DOHH2 (cell line): Measurements from ENCODE around the gene ARL2BP.

Source experiments
- H3F3A ChIP-seq: fragments of 200-600 bp; sonication (generic), shearing (Covaris generic); 2 replicates; pipeline ENCODE4 v1.6.0; 2016; ENCODE audit warnings: antibody characterized with exemption, mild to moderate bottlenecking; ENCODE audit not compliant: control insufficient read depth, insufficient read depth
- H3K27ac ChIP-seq: fragments of 200-600 bp; sonication (generic); 2 replicates; pipeline ENCODE4 v1.5.1; 2014; ENCODE audit warnings: low read depth, mild to moderate bottlenecking, low read length, moderate library complexity
- H3K27me3 ChIP-seq: fragments of 200-600 bp; sonication (generic); 2 replicates; pipeline ENCODE4 v1.6.1; 2014; ENCODE audit warnings: mild to moderate bottlenecking, low read length, mixed read lengths; ENCODE audit not compliant: control insufficient read depth
- H3K36me3 ChIP-seq: fragments of 200-600 bp; sonication (generic); 2 replicates; pipeline ENCODE4 v1.6.1; 2014; ENCODE audit warnings: mild to moderate bottlenecking, low read length, moderate library complexity, mixed read lengths; ENCODE audit not compliant: control insufficient read depth
- H3K4me1 ChIP-seq: fragments of 200-600 bp; sonication (generic); 2 replicates; pipeline ENCODE4 v1.6.1; 2014; ENCODE audit warnings: mild to moderate bottlenecking, low read length, mixed read lengths; ENCODE audit not compliant: control insufficient read depth
- H3K4me2 ChIP-seq: fragments of 200-600 bp; sonication (generic); 2 replicates; pipeline ENCODE4 v1.6.0; 2014; ENCODE audit warnings: mild to moderate bottlenecking, low read length, moderate library complexity
- H3K4me3 ChIP-seq: fragments of 200-600 bp; sonication (generic); 2 replicates; pipeline ENCODE4 v1.5.1; 2014; ENCODE audit warnings: mild to moderate bottlenecking, low read length, mixed read lengths
- H3K79me2 ChIP-seq: fragments of 200-600 bp; sonication (generic); 2 replicates; pipeline ENCODE4 v1.6.1; 2014; ENCODE audit warnings: mild to moderate bottlenecking, low read length, mixed read lengths; ENCODE audit not compliant: control insufficient read depth
- H3K9me2 ChIP-seq: fragments of 200-600 bp; sonication (generic); replicated peaks from 2 replicates; pipeline ENCODE4 v1.6.1; 2014; ENCODE audit warnings: mild to moderate bottlenecking, low read length, mixed read lengths; ENCODE audit not compliant: control insufficient read depth
- H3K9me3 ChIP-seq: fragments of 200-600 bp; sonication (generic); 2 replicates; pipeline ENCODE4 v1.6.1; 2014; ENCODE audit warnings: antibody characterized with exemption, low read length, mixed read lengths; ENCODE audit not compliant: control insufficient read depth, insufficient read depth
- H4K20me1 ChIP-seq: fragments of 200-600 bp; sonication (generic); 2 replicates; pipeline ENCODE4 v1.6.0; 2014; ENCODE audit warnings: low read depth, mild to moderate bottlenecking, antibody characterized with exemption, low read length, moderate library complexity; ENCODE audit not compliant: control insufficient read depth, insufficient read depth
- CTCF ChIP-seq: fragments of 200-600 bp; sonication (generic); IDR thresholded peaks from one replicate; pipeline ENCODE4 v1.5.1; 2014; ENCODE audit warnings: antibody characterized with exemption, mild to moderate bottlenecking, low read depth, low read length; ENCODE audit not compliant: poor library complexity, severe bottlenecking
- EZH2phosphoT487 ChIP-seq: fragments of 200-600 bp; sonication (generic); IDR thresholded peaks from 2 replicates; pipeline ENCODE4 v1.6.1; 2017; ENCODE audit warnings: borderline replicate concordance, mild to moderate bottlenecking, antibody characterized with exemption, low read length, moderate library complexity, mixed read lengths

Gene ARL2BP

GRCh38 chr16:57202095-57202886 is 42.8 kb upstream of the ARL2BP start:
- Histone ChIP-seq H3K36me3 (peaks cover 23% of the 10 kb centered on the region), H3K79me2 (peaks cover 5% of the 10 kb centered on the region; the same call in 1 of the 2 replicates)

GRCh38 chr16:57203451-57203850 is 41.6 kb upstream of the ARL2BP start:
- peaks cover 5% of the 10 kb centered on the region; the same call in 1 of the 2 replicates for H3K79me2 ChIP-seq
- no peaks in the 10 kb centered on the region for H3K9me2 ChIP-seq
- H4K20me1 ChIP-seq, result no peaks in the 10 kb centered on the region
- TF ChIP-seq CTCF, result no peak
- no peak for TF ChIP-seq EZH2phosphoT487
- no peak overlapping the region for H3K4me3 ChIP-seq
- no peaks in the 10 kb centered on the region for H3F3A ChIP-seq
- H3K27ac ChIP-seq, result no peak overlapping the region
- no peaks in the 10 kb centered on the region for H3K9me3 ChIP-seq
- no peaks in the 10 kb centered on the region for H3K27me3 ChIP-seq
- H3K36me3 ChIP-seq, result peaks cover 29% of the 10 kb centered on the region
- H3K4me1 ChIP-seq, result no peaks in the 10 kb centered on the region
- H3K4me2 ChIP-seq, result no peak overlapping the region

More at GRCh38 chr16:57202095-57202886, 42.8 kb upstream of the ARL2BP start:
- H3K27me3 ChIP-seq, result no peaks in the 10 kb centered on the region
- no peak for TF ChIP-seq CTCF
- no peak for TF ChIP-seq EZH2phosphoT487
- H3K4me1 ChIP-seq, result no peaks in the 10 kb centered on the region
- H3K9me3 ChIP-seq, result no peaks in the 10 kb centered on the region
- H3F3A ChIP-seq, result no peaks in the 10 kb centered on the region
- no peak overlapping the region for H3K4me3 ChIP-seq
- H3K27ac ChIP-seq, result no peak overlapping the region
- H3K9me2 ChIP-seq, result no peaks in the 10 kb centered on the region
- H4K20me1 ChIP-seq, result no peaks in the 10 kb centered on the region
- no peak overlapping the region for H3K4me2 ChIP-seq

- Histone ChIP-seq H3K27me3 (no peaks in the 10 kb centered on the region), H3K27ac (no peak overlapping the region), H4K20me1 (no peaks in the 10 kb centered on the region), H3K4me3 (no peak overlapping the region), H3K9me2 (no peaks in the 10 kb centered on the region), H3K9me3 (no peaks in the 10 kb centered on the region), H3K79me2 (no peaks in the 10 kb centered on the region), H3K4me1 (no peaks in the 10 kb centered on the region), H3F3A (no peaks in the 10 kb centered on the region), H3K36me3 (peaks cover 37% of the 10 kb centered on the region), H3K4me2 (no peak overlapping the region)
- TF ChIP-seq CTCF, result no peak
- TF ChIP-seq EZH2phosphoT487, result no peak
Observed at GRCh38 chr16:57204675-57205074, 40.4 kb upstream of the ARL2BP start.
